ENCODE measurements around the gene TRMO. TPM values are rescaled to one million over a fixed set of nuclear protein-coding genes. Genes with fewer than 3 reads are reported as not detected.

The TRMO gene
- total RNA-seq, 1 donor from 2014 or later, result 12.7 TPM

- no peak overlapping the region for H3K4me3 Mint-ChIP-seq
- no peak for DNase-seq (ENCODE audit: low spot score in 2 of 2, unreplicated experiment in 2 of 2)
- H3K4me1 Mint-ChIP-seq, result peaks cover 12% of the 10 kb centered on the region
- no peaks in the 10 kb centered on the region for H3K36me3 Mint-ChIP-seq
- H3K27ac Mint-ChIP-seq, result no peak overlapping the region
- no peaks in the 10 kb centered on the region for H3K9me3 Mint-ChIP-seq
- H3K27me3 Mint-ChIP-seq (ENCODE audit: low read depth), result peaks cover 92% of the 10 kb centered on the region
- TF ChIP-seq CTCF (IDR thresholded peaks at IDR 0.05; ENCODE audit: unreplicated experiment), result no peak
Observed at GRCh38 chr9:97858393-97858713, 63.9 kb downstream of the TRMO start.

DNA sequence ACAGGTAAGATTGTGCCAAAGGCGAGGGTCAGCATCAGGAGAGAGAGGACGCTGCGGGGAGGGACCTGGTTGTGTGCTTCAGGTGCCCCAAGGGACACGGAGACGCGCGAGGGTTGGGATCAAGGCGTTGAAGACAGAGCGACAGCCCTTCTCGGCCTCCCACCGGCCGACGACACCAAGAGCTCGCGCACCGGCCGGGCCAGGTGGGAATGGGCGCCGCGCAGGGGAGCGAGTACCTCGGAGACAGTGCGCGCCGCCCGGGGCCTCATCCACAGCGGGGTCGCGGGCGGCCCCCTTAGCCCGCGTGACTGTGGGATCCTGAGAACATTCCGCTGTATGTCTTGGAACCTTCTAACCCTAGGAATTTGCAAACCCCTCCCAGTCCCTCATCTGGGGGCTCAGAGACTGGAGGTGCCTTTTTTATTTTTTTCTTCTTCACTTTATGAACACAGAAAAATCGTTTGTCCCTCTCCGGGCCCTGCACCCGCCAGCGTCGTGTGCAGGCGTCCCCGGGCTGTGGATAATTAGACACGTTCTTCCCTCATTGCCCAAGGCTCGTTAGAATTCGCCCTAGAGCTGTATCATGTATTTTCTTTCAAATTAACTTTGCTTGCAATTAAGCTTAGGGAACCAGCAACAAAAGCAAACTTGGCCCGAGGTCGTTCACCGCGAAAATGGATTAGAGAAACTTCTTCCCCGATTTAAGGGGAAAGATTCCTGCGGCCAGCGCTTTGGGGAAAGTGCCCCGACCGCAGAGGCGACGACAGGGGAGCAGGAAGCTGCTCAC, 64.5 kb downstream of the TRMO start:
- H3K4me3 Mint-ChIP-seq, result peak overlapping the region; percentile 9
- H3K27ac Mint-ChIP-seq, result no peak overlapping the region
- DNase-seq (ENCODE audit: low spot score in 2 of 2, unreplicated experiment in 2 of 2), result no peak
- H3K9me3 Mint-ChIP-seq, result no peaks in the 10 kb centered on the region
- peaks cover 13% of the 10 kb centered on the region for H3K4me1 Mint-ChIP-seq
- H3K36me3 Mint-ChIP-seq, result no peaks in the 10 kb centered on the region
- TF ChIP-seq CTCF (IDR thresholded peaks at IDR 0.05; ENCODE audit: unreplicated experiment), result no peak
- H3K27me3 Mint-ChIP-seq (ENCODE audit: low read depth), result peaks cover 89% of the 10 kb centered on the region

DNA sequence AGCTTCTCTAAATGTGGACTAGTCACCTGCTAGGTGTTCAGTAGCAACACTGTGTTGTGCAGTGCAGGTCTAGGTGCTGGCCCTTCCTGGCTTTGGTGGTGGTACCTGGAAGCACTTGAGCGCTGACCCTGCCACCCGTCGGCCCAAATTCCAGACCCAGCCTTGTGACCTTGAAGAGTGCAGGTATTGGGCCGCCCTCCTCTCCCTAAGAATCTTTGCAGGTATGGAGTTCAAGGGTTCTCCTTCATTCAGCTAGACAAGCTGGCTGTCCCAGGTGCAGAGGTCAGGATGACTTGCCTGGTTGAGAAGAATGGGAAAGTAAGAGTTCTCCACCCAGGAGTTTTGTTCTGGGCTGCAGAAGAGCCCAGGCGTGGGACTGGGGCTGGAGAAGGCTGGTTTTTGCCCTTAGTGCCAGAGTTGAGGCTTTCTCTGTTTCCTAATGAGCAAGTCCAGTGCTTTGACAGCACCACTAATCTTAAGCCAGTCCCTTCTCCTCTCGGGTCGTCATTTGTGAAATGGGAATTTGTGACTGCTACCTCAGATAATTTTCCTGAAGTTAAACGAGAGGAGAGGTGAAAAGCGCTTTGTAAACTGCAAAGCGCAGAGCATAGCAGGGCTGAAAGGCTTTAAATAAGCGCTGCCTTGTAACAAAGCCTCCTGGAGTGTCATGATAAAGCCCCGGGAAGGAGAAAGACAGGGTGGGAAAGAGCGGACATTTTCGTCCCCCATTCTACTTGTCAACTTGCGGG, 65.3 kb downstream of the TRMO start:
- Mint-ChIP-seq H3K4me3 (peak overlapping the region; percentile 9), H3K9me3 (no peaks in the 10 kb centered on the region), H3K36me3 (no peaks in the 10 kb centered on the region), H3K4me1 (peaks cover 16% of the 10 kb centered on the region), H3K27ac (no peak overlapping the region), H3K27me3 (ENCODE audit: low read depth) (peaks cover 89% of the 10 kb centered on the region)
- no peak for TF ChIP-seq CTCF (IDR thresholded peaks at IDR 0.05; ENCODE audit: unreplicated experiment)
- no peak for DNase-seq (ENCODE audit: low spot score in 2 of 2, unreplicated experiment in 2 of 2)

DNA sequence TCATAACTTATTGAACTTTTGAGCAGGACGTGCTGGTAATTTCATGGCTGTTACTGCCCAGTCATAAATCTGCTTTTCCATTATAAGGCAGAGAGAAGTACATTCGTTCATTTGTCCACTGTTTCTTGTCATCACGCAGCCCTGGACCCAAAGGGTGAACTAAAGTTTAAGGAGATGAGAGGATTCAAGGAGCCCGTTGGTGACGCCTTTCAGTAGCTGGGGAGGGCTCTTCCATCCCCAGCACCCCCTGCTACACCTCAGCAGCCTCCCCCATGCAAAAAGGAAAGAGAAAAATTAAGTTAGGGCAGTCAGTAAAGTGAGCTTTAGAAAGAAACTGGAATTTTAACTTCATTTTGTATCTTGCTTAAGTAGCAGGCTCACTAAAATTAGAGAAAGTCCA, 66.4 kb downstream of the TRMO start:
- DNase-seq (ENCODE audit: low spot score in 2 of 2, unreplicated experiment in 2 of 2), result no peak
- peaks cover 89% of the 10 kb centered on the region for H3K27me3 Mint-ChIP-seq (ENCODE audit: low read depth)

GRCh38 chr9:97855486-97855875, 66.8 kb downstream of the TRMO start:
- Mint-ChIP-seq H3K4me3 (no peak overlapping the region), H3K9me3 (no peaks in the 10 kb centered on the region), H3K36me3 (no peaks in the 10 kb centered on the region), H3K4me1 (peaks cover 18% of the 10 kb centered on the region), H3K27me3 (ENCODE audit: low read depth) (peaks cover 89% of the 10 kb centered on the region), H3K27ac (no peak overlapping the region)
- no peak for DNase-seq (ENCODE audit: low spot score in 2 of 2, unreplicated experiment in 2 of 2)
- no peak for TF ChIP-seq CTCF (IDR thresholded peaks at IDR 0.05; ENCODE audit: unreplicated experiment)

More for the DNA sequence above, 66.4 kb downstream of the TRMO start:
- Mint-ChIP-seq H3K36me3 (no peaks in the 10 kb centered on the region), H3K4me3 (no peak overlapping the region), H3K27ac (no peak overlapping the region), H3K4me1 (peaks cover 18% of the 10 kb centered on the region), H3K9me3 (no peaks in the 10 kb centered on the region)
- no peak for TF ChIP-seq CTCF (IDR thresholded peaks at IDR 0.05; ENCODE audit: unreplicated experiment)
